Lower leg skin (tissue), 3 donors: ENCODE measurements around the gene IFNG.

ENCODE experiments used
- POLR2A ChIP-seq, 2 donors: fragments of 450-650 bp; IDR thresholded peaks; one replicate each; pipeline ENCODE4 v1.6.1; 2016 to 2017; ENCODE audit warnings: antibody characterized with exemption in 2 of 2, mild to moderate bottlenecking in 1 of 2, moderate library complexity in 1 of 2
- TF ChIP-seq, protein P1 (sequence below), 3 donors: fragments of 450-650 bp; IDR thresholded peaks; one replicate each; pipeline ENCODE4 v1.5.1; 2016; ENCODE audit warnings: antibody characterized with exemption in 3 of 3, mild to moderate bottlenecking in 3 of 3, moderate library complexity in 2 of 3

DNA sequence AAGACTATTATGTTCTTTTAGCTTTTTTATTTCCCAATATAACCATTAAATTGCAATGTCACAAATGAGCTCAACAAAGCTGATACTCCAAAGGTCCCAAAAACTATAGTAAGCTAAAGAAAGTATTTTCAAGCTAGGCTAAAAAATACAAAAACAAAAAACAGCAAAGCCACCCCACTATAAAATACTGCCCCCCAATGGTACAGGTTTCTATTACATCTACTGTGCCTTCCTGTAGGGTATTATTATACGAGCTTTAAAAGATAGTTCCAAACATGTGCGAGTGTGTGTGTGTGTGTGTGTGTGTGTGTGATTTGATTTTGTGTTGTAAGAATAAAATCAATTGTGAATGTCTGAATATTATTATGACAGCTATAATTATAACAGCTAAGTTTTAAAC is 1.1 kb downstream of the IFNG start:
- TF ChIP-seq, protein P1, sequence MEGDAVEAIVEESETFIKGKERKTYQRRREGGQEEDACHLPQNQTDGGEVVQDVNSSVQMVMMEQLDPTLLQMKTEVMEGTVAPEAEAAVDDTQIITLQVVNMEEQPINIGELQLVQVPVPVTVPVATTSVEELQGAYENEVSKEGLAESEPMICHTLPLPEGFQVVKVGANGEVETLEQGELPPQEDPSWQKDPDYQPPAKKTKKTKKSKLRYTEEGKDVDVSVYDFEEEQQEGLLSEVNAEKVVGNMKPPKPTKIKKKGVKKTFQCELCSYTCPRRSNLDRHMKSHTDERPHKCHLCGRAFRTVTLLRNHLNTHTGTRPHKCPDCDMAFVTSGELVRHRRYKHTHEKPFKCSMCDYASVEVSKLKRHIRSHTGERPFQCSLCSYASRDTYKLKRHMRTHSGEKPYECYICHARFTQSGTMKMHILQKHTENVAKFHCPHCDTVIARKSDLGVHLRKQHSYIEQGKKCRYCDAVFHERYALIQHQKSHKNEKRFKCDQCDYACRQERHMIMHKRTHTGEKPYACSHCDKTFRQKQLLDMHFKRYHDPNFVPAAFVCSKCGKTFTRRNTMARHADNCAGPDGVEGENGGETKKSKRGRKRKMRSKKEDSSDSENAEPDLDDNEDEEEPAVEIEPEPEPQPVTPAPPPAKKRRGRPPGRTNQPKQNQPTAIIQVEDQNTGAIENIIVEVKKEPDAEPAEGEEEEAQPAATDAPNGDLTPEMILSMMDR (IDR thresholded peaks at IDR 0.05): no peak
- no peak for TF ChIP-seq POLR2A (IDR thresholded peaks at IDR 0.05)
